ENCODE measurements around the gene EML6. TPM values are rescaled to one million over a fixed set of nuclear protein-coding genes. Genes with fewer than 3 reads are reported as not detected.

The EML6 gene
- total RNA-seq, 1 donor from 2014 or later = 2.5 TPM

DNA sequence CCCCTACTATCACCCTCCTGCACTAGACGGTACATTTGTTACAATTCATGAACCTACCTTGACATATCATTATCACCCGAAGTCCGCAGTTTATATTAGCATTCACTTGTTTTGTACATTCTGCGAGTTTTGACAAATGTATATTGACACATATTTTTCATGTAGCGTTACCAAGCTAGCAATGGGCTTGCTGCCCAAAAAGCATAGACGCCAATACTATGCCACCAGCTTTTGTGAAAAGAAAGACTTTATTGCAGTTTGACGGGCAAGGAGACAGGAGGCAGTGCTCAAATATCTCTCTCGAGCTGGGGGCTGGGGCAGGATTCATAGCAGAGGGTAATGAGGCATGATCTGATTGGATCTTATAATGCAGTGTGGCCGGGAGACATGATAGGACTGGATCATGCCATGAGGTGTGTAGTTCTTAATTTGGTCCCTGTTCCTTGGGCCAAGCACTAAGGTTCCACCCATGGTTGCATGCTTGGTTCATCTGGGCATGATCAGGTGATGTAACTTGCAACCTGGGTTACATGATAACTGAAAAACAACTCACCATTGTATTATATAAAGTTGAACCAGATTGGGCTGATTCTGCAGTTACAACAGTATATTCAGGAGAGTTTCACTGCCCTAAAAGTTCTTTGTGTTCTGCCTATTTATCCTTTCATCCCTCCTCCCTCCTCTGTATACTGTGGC is 164.5 kb downstream of the EML6 start:
- Histone ChIP-seq H3K4me1 (no peaks in the 10 kb centered on the region), H3K4me3 (no peak overlapping the region), H3K36me3 (no peaks in the 10 kb centered on the region), H3K9me3 (no peaks in the 10 kb centered on the region), H3K27ac (no peak overlapping the region), H3K27me3 (ENCODE audit: low read depth) (no peaks in the 10 kb centered on the region)
- TF ChIP-seq, protein P1, sequence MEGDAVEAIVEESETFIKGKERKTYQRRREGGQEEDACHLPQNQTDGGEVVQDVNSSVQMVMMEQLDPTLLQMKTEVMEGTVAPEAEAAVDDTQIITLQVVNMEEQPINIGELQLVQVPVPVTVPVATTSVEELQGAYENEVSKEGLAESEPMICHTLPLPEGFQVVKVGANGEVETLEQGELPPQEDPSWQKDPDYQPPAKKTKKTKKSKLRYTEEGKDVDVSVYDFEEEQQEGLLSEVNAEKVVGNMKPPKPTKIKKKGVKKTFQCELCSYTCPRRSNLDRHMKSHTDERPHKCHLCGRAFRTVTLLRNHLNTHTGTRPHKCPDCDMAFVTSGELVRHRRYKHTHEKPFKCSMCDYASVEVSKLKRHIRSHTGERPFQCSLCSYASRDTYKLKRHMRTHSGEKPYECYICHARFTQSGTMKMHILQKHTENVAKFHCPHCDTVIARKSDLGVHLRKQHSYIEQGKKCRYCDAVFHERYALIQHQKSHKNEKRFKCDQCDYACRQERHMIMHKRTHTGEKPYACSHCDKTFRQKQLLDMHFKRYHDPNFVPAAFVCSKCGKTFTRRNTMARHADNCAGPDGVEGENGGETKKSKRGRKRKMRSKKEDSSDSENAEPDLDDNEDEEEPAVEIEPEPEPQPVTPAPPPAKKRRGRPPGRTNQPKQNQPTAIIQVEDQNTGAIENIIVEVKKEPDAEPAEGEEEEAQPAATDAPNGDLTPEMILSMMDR (IDR thresholded peaks at IDR 0.05) = no peak
- ATAC-seq = no peak
- no peak for DNase-seq
- intact Hi-C loops (cut with DNase I) = no loop called here

DNA sequence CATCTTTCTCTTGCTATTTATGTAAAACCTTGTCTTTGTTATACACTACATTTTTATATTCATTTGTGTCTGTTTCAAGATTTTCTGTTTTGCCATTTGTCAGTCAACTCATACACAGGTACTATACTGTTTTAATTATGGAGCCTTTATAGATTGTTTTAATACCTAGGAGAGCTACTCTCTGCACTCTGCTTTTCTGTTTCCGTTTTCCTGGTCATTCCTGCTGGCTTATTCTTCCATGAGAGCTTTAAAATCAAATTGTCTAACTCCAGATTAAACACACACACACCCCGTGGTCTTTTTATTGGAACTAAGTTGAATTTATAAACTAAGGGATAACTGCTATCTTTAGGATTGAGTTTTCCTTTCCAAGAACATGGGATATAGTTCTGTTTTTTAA is 165.6 kb downstream of the EML6 start:
- intact Hi-C loops (cut with DNase I) = no loop called here
- no peak for ATAC-seq
- no peak for DNase-seq
- TF ChIP-seq, protein P1 (IDR thresholded peaks at IDR 0.05) = no peak
- no peaks in the 10 kb centered on the region for H3K4me1 ChIP-seq
- H3K36me3 ChIP-seq = no peaks in the 10 kb centered on the region
- H3K9me3 ChIP-seq = no peaks in the 10 kb centered on the region
- H3K4me3 ChIP-seq = no peak overlapping the region
- H3K27me3 ChIP-seq (ENCODE audit: low read depth) = no peaks in the 10 kb centered on the region
- H3K27ac ChIP-seq = no peak overlapping the region

- Histone ChIP-seq H3K36me3 (no peaks in the 10 kb centered on the region), H3K27me3 (ENCODE audit: low read depth) (no peaks in the 10 kb centered on the region), H3K9me3 (no peaks in the 10 kb centered on the region), H3K4me1 (no peaks in the 10 kb centered on the region), H3K27ac (no peak overlapping the region), H3K4me3 (no peak overlapping the region)
- DNase-seq (no peak), ATAC-seq (no peak)
- intact Hi-C loops (cut with DNase I) = loop anchor here (10.0 kb wide), 1 partner anchor 283 kb away; no protein-coding TSS in a partner anchor
- TF ChIP-seq, protein P1 (IDR thresholded peaks at IDR 0.05) = no peak
These were observed 168.4 kb downstream of the EML6 start for GRCh38 chr2:54891909-54892308.

GRCh38 chr2:54894467-54894866 is 171.0 kb downstream of the EML6 start:
- Histone ChIP-seq H3K27ac (no peak overlapping the region), H3K4me3 (no peak overlapping the region), H3K27me3 (ENCODE audit: low read depth) (no peaks in the 10 kb centered on the region), H3K9me3 (no peaks in the 10 kb centered on the region), H3K4me1 (no peaks in the 10 kb centered on the region), H3K36me3 (no peaks in the 10 kb centered on the region)
- ATAC-seq (no peak), DNase-seq (no peak)
- TF ChIP-seq, protein P1 (IDR thresholded peaks at IDR 0.05) = no peak
- intact Hi-C loops (cut with DNase I) = loop anchor here (10.0 kb wide), 1 partner anchor 280 kb away; no protein-coding TSS in a partner anchor

GRCh38 chr2:54895730-54896129 is 172.3 kb downstream of the EML6 start:
- Histone ChIP-seq H3K27me3 (ENCODE audit: low read depth) (no peaks in the 10 kb centered on the region), H3K4me3 (no peak overlapping the region), H3K27ac (no peak overlapping the region), H3K36me3 (no peaks in the 10 kb centered on the region), H3K4me1 (no peaks in the 10 kb centered on the region), H3K9me3 (no peaks in the 10 kb centered on the region)
- TF ChIP-seq, protein P1 (IDR thresholded peaks at IDR 0.05) = no peak
- DNase-seq = no peak
- ATAC-seq = no peak
- intact Hi-C loops (cut with DNase I) = loop anchor here (10.0 kb wide), 1 partner anchor 279 kb away; no protein-coding TSS in a partner anchor
